ENCODE results near the gene FYB1. TPM values are rescaled to one million over a fixed set of nuclear protein-coding genes. Genes with fewer than 3 reads are reported as not detected.

Gene FYB1
- total and polyA plus RNA-seq, 2 donors (not counting 1 experiment from before 2014, with no cell fraction given): not detected

GRCh38 chr5:39211773-39212172 is 7.6 kb downstream of the FYB1 start:
- H3K27me3 ChIP-seq (ENCODE audit: control insufficient read depth, insufficient read depth, low read length): no peaks in the 10 kb centered on the region
- no peaks in the 10 kb centered on the region for H3K36me3 ChIP-seq (ENCODE audit: control insufficient read depth, insufficient read depth, low read length)
- TF ChIP-seq, protein P1, sequence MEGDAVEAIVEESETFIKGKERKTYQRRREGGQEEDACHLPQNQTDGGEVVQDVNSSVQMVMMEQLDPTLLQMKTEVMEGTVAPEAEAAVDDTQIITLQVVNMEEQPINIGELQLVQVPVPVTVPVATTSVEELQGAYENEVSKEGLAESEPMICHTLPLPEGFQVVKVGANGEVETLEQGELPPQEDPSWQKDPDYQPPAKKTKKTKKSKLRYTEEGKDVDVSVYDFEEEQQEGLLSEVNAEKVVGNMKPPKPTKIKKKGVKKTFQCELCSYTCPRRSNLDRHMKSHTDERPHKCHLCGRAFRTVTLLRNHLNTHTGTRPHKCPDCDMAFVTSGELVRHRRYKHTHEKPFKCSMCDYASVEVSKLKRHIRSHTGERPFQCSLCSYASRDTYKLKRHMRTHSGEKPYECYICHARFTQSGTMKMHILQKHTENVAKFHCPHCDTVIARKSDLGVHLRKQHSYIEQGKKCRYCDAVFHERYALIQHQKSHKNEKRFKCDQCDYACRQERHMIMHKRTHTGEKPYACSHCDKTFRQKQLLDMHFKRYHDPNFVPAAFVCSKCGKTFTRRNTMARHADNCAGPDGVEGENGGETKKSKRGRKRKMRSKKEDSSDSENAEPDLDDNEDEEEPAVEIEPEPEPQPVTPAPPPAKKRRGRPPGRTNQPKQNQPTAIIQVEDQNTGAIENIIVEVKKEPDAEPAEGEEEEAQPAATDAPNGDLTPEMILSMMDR (conservative IDR thresholded peaks at IDR 0.05 in 1 of 2, IDR thresholded peaks at IDR 0.05 in 1 of 2; ENCODE audit: low read depth in 1 of 2, low read length in 2 of 2): no peak
- no peak for TF ChIP-seq EZH2 (IDR thresholded peaks at IDR 0.05; ENCODE audit: low read length, missing control alignments)
- no peak overlapping the region for H3K9ac ChIP-seq (ENCODE audit: insufficient read depth, low read length)
- H4K20me1 ChIP-seq (ENCODE audit: control insufficient read depth, extremely low read depth, insufficient read depth, low read length): no peaks in the 10 kb centered on the region
- no peak overlapping the region for H3K27ac ChIP-seq (ENCODE audit: insufficient read depth, low read length)
- no peaks in the 10 kb centered on the region for H3K79me2 ChIP-seq (ENCODE audit: control insufficient read depth, insufficient read depth, low read length)
- H3K4me2 ChIP-seq (ENCODE audit: extremely low read depth, insufficient read depth, low read length): no peak overlapping the region
- H3K4me3 ChIP-seq (replicated peaks in 1 of 4; ENCODE audit: control extremely low read depth in 1 of 4, insufficient read depth in 1 of 4, low read depth in 3 of 4, low read length in 4 of 4): no peak overlapping the region
- H3K9me3 ChIP-seq (ENCODE audit: control insufficient read depth, insufficient read depth, low read depth, low read length): no peaks in the 10 kb centered on the region
- no peaks in the 10 kb centered on the region for H3K4me1 ChIP-seq (ENCODE audit: control insufficient read depth, extremely low read depth, insufficient read depth, low read length)
- no peak overlapping the region for H2AFZ ChIP-seq (ENCODE audit: low read length)
- no peak for DNase-seq (ENCODE audit: low read depth in 2 of 2)

- Histone ChIP-seq H3K36me3 (ENCODE audit: control insufficient read depth, insufficient read depth, low read length) (no peaks in the 10 kb centered on the region), H3K4me2 (ENCODE audit: extremely low read depth, insufficient read depth, low read length) (no peak overlapping the region), H4K20me1 (ENCODE audit: control insufficient read depth, extremely low read depth, insufficient read depth, low read length) (no peaks in the 10 kb centered on the region), H3K9ac (ENCODE audit: insufficient read depth, low read length) (no peak overlapping the region), H3K79me2 (ENCODE audit: control insufficient read depth, insufficient read depth, low read length) (no peaks in the 10 kb centered on the region), H2AFZ (ENCODE audit: low read length) (no peak overlapping the region), H3K4me1 (ENCODE audit: control insufficient read depth, extremely low read depth, insufficient read depth, low read length) (no peaks in the 10 kb centered on the region), H3K27ac (ENCODE audit: insufficient read depth, low read length) (no peak overlapping the region), H3K4me3 (replicated peaks in 1 of 4; ENCODE audit: control extremely low read depth in 1 of 4, insufficient read depth in 1 of 4, low read depth in 3 of 4, low read length in 4 of 4) (no peak overlapping the region), H3K27me3 (ENCODE audit: control insufficient read depth, insufficient read depth, low read length) (no peaks in the 10 kb centered on the region), H3K9me3 (ENCODE audit: control insufficient read depth, insufficient read depth, low read depth, low read length) (no peaks in the 10 kb centered on the region)
- DNase-seq (ENCODE audit: low read depth in 2 of 2): no peak
- no peak for TF ChIP-seq EZH2 (IDR thresholded peaks at IDR 0.05; ENCODE audit: low read length, missing control alignments)
- TF ChIP-seq, protein P1 (conservative IDR thresholded peaks at IDR 0.05 in 1 of 2, IDR thresholded peaks at IDR 0.05 in 1 of 2; ENCODE audit: low read depth in 1 of 2, low read length in 2 of 2): no peak
These were observed 9.4 kb downstream of the FYB1 start for GRCh38 chr5:39209924-39210323.

DNA sequence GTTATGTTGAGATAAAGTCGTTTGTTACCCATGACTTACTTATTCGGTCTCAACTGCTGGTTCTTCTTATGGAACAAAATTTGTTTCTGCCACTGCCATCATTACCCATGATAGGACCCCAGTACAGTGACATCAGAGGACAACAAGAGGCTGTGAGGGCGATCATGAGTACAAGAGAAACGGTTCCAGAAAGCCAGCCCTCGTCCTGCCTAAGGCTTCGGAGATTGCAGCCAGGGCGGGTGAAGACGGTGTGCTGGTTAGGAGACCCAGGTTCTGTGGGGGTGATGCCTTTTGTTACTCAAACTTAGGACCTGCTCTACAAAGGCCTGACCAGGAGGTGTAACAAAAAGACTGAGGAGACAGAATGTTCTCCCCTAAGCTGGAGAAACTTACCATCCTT is 10.9 kb downstream of the FYB1 start:
- no peaks in the 10 kb centered on the region for H3K27me3 ChIP-seq (ENCODE audit: control insufficient read depth, insufficient read depth, low read length)
- no peaks in the 10 kb centered on the region for H3K9me3 ChIP-seq (ENCODE audit: control insufficient read depth, insufficient read depth, low read depth, low read length)
- H3K9ac ChIP-seq (ENCODE audit: insufficient read depth, low read length): no peak overlapping the region
- no peaks in the 10 kb centered on the region for H3K4me1 ChIP-seq (ENCODE audit: control insufficient read depth, extremely low read depth, insufficient read depth, low read length)
- no peak overlapping the region for H3K4me2 ChIP-seq (ENCODE audit: extremely low read depth, insufficient read depth, low read length)
- no peaks in the 10 kb centered on the region for H3K36me3 ChIP-seq (ENCODE audit: control insufficient read depth, insufficient read depth, low read length)
- no peak overlapping the region for H3K27ac ChIP-seq (ENCODE audit: insufficient read depth, low read length)
- no peaks in the 10 kb centered on the region for H4K20me1 ChIP-seq (ENCODE audit: control insufficient read depth, extremely low read depth, insufficient read depth, low read length)
- no peaks in the 10 kb centered on the region for H3K79me2 ChIP-seq (ENCODE audit: control insufficient read depth, insufficient read depth, low read length)
- DNase-seq (ENCODE audit: low read depth in 2 of 2): no peak
- TF ChIP-seq EZH2 (IDR thresholded peaks at IDR 0.05; ENCODE audit: low read length, missing control alignments): no peak
- TF ChIP-seq, protein P1 (conservative IDR thresholded peaks at IDR 0.05 in 1 of 2, IDR thresholded peaks at IDR 0.05 in 1 of 2; ENCODE audit: low read depth in 1 of 2, low read length in 2 of 2): no peak
- no peak overlapping the region for H2AFZ ChIP-seq (ENCODE audit: low read length)
- H3K4me3 ChIP-seq (replicated peaks in 1 of 4; ENCODE audit: control extremely low read depth in 1 of 4, insufficient read depth in 1 of 4, low read depth in 3 of 4, low read length in 4 of 4): no peak overlapping the region

Data from fibroblast of lung (primary cell).